ENCODE data around the gene PPP6R1. TPM values are rescaled to one million over a fixed set of nuclear protein-coding genes. Genes with fewer than 3 reads are reported as not detected.

Gene PPP6R1
- total and polyA plus RNA-seq, 2 of the 13 experiments (the other 11 are each of a cell fraction or from before 2014, with no cell fraction given) = 25.8 to 54.0 TPM

DNA sequence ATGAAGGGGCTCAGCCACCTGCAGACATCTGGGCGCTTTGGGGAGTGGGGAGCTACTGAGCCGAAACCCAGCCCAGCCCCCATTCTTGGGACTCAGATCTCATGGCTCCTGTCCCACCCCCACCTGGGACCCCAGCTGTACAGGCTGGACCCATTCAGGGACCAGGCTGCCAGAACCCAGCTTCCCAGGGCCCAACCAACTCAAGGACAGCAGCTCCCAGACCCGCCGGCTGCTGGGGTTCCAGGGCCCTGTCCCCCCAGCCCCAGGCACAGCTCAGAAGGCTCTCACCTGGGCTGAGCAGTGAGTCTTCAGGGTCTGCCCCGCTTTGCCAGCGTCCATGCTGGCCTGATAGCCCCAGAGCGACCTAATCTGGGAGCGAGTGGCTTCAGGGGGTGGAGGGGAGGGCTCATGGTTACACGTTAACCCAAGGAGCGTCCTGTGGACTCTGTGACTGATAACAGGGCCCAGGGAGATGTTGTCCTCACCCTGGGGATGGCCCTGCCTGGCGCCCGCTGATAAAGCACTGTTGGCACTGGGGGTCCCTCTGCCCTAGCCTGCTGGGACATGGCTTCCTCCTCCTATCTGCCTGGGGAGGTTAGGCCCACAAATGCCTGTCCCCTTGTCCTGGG is 30.3 kb downstream of the PPP6R1 start, which contains the start of gene TMEM86B (continued):
- no peak for TF ChIP-seq ATAD3A (CRISPR knock-in tag; IDR thresholded peaks at IDR 0.05)
- TF ChIP-seq, protein P1, sequence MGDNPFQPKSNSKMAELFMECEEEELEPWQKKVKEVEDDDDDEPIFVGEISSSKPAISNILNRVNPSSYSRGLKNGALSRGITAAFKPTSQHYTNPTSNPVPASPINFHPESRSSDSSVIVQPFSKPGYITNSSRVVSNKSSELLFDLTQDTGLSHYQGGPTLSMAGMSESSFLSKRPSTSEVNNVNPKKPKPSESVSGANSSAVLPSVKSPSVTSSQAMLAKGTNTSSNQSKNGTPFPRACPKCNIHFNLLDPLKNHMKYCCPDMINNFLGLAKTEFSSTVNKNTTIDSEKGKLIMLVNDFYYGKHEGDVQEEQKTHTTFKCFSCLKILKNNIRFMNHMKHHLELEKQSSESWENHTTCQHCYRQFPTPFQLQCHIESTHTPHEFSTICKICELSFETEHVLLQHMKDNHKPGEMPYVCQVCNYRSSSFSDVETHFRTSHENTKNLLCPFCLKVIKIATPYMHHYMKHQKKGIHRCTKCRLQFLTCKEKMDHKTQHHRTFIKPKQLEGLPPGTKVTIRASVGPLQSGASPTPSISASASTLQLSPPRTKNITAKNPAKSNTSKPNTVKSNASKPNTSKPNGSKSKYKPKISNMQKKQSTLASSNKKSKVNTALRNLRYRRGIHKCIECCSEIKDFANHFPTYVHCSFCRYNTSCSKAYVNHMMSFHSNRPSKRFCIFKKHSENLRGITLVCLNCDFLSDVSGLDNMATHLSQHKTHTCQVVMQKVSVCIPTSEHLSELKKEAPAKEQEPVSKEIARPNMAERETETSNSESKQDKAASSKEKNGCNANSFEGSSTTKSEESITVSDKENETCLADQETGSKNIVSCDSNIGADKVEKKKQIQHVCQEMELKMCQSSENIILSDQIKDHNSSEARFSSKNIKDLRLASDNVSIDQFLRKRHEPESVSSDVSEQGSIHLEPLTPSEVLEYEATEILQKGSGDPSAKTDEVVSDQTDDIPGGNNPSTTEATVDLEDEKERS (CRISPR knock-in tag; IDR thresholded peaks at IDR 0.05) = no peak
- TF ChIP-seq KDM5B (CRISPR knock-in tag; IDR thresholded peaks at IDR 0.05; ENCODE audit: borderline replicate concordance) = no peak; the same call in 1 of the 2 replicates
- TF ChIP-seq ZNF615 (CRISPR knock-in tag; IDR thresholded peaks at IDR 0.05; ENCODE audit: borderline replicate concordance) = no peak
- no peak for TF ChIP-seq ATM (IDR thresholded peaks at IDR 0.05; ENCODE audit: borderline replicate concordance)
- no peak for TF ChIP-seq ZNF724P (CRISPR knock-in tag; IDR thresholded peaks at IDR 0.05; ENCODE audit: borderline replicate concordance)
- no peak for TF ChIP-seq ZBTB20 (CRISPR knock-in tag; IDR thresholded peaks at IDR 0.05; ENCODE audit: borderline replicate concordance, low read depth)
- no peak for TF ChIP-seq NFYB (CRISPR knock-in tag; IDR thresholded peaks at IDR 0.05)
- TF ChIP-seq ELF1 (CRISPR knock-in tag; IDR thresholded peaks at IDR 0.05) = 0 out of 2 replicates have a peak, but pooled peaks have one; percentile 18
- no peak for TF ChIP-seq ZNF501 (CRISPR knock-in tag; IDR thresholded peaks at IDR 0.05)
- no peak for TF ChIP-seq CBX2 (IDR thresholded peaks at IDR 0.05; ENCODE audit: low read depth, low read length)
- TF ChIP-seq CBX2 (CRISPR knock-in tag; IDR thresholded peaks at IDR 0.05; ENCODE audit: low read depth) = no peak
- TF ChIP-seq SKIL (CRISPR knock-in tag; IDR thresholded peaks at IDR 0.05; ENCODE audit: borderline replicate concordance) = no peak
- TF ChIP-seq KDM1A (CRISPR knock-in tag; IDR thresholded peaks at IDR 0.05) = no peak
- TF ChIP-seq ZNF207 (IDR thresholded peaks at IDR 0.05; ENCODE audit: borderline replicate concordance) = no peak
- no peak for TF ChIP-seq ZNF260 (CRISPR knock-in tag; IDR thresholded peaks at IDR 0.05; ENCODE audit: borderline replicate concordance, low read depth)
- TF ChIP-seq, protein P2, sequence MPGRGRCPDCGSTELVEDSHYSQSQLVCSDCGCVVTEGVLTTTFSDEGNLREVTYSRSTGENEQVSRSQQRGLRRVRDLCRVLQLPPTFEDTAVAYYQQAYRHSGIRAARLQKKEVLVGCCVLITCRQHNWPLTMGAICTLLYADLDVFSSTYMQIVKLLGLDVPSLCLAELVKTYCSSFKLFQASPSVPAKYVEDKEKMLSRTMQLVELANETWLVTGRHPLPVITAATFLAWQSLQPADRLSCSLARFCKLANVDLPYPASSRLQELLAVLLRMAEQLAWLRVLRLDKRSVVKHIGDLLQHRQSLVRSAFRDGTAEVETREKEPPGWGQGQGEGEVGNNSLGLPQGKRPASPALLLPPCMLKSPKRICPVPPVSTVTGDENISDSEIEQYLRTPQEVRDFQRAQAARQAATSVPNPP (CRISPR knock-in tag; IDR thresholded peaks at IDR 0.05) = no peak
- no peak for TF ChIP-seq ZSCAN20 (CRISPR knock-in tag; IDR thresholded peaks at IDR 0.05; ENCODE audit: borderline replicate concordance)
- TF ChIP-seq ZNF331 (CRISPR knock-in tag; IDR thresholded peaks at IDR 0.05) = peak; percentile 70
- TF ChIP-seq SP1 (IDR thresholded peaks at IDR 0.05) = no peak
- 0 out of 2 replicates have a peak, but pooled peaks have one; percentile 35 for TF ChIP-seq SP1 (CRISPR knock-in tag; IDR thresholded peaks at IDR 0.05)
- TF ChIP-seq, protein P3, sequence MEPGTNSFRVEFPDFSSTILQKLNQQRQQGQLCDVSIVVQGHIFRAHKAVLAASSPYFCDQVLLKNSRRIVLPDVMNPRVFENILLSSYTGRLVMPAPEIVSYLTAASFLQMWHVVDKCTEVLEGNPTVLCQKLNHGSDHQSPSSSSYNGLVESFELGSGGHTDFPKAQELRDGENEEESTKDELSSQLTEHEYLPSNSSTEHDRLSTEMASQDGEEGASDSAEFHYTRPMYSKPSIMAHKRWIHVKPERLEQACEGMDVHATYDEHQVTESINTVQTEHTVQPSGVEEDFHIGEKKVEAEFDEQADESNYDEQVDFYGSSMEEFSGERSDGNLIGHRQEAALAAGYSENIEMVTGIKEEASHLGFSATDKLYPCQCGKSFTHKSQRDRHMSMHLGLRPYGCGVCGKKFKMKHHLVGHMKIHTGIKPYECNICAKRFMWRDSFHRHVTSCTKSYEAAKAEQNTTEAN (CRISPR knock-in tag; conservative IDR thresholded peaks at IDR 0.05) = no peak
- no peak for TF ChIP-seq ZNF775 (CRISPR knock-in tag; IDR thresholded peaks at IDR 0.05; ENCODE audit: borderline replicate concordance)
- TF ChIP-seq SAFB2 (CRISPR knock-in tag; IDR thresholded peaks at IDR 0.05; ENCODE audit: borderline replicate concordance, low read depth) = 0 out of 2 replicates have a peak, but pooled peaks have one; percentile 24
